Astrocyte (in vitro differentiated cells and primary cell): Measurements from ENCODE around the gene CDC34.

Experiments used
- EZH2 ChIP-seq: IDR thresholded peaks from 2 replicates; pipeline ENCODE4 v1.6.1; 2012; ENCODE audit warnings: mild to moderate bottlenecking, low read length, inconsistent platforms; ENCODE audit not compliant: insufficient read depth
- TF ChIP-seq, protein P1 (sequence below): IDR thresholded peaks from 2 replicates; pipeline ENCODE4 v1.5.1; 2011; ENCODE audit warnings: low read depth, mild to moderate bottlenecking, inconsistent platforms, low read length, moderate library complexity; ENCODE audit not compliant: insufficient read depth

DNA sequence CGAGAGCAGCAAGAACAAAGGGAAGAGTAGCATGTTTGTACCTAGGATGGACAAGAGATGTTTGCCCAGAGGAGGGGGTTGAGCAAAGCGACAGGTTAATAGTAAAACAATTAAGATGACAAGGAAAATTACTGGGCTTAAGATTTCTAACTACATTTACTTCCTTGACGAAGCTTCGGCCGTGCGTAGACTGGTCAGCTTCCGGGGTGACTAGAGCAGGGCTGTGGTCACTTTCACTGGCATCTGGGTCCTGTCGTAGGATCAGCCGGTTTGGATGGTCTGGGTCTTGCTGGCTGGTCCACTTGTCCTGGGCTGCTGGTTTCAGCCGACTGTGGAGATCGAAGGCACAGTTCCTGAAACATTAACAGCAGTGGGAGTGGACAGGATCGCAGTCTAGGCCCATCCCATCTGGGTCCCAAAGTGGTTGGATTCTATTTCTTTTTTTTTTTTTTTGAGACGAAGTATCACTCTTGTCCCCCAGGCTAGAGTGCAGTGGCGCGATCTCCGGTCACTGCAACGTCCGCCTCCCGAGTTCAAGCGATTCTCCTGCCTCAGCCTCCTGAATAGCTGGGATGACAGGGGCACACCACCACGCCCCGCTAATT is 35.8 kb downstream of the CDC34 start:
- TF ChIP-seq, protein P1, sequence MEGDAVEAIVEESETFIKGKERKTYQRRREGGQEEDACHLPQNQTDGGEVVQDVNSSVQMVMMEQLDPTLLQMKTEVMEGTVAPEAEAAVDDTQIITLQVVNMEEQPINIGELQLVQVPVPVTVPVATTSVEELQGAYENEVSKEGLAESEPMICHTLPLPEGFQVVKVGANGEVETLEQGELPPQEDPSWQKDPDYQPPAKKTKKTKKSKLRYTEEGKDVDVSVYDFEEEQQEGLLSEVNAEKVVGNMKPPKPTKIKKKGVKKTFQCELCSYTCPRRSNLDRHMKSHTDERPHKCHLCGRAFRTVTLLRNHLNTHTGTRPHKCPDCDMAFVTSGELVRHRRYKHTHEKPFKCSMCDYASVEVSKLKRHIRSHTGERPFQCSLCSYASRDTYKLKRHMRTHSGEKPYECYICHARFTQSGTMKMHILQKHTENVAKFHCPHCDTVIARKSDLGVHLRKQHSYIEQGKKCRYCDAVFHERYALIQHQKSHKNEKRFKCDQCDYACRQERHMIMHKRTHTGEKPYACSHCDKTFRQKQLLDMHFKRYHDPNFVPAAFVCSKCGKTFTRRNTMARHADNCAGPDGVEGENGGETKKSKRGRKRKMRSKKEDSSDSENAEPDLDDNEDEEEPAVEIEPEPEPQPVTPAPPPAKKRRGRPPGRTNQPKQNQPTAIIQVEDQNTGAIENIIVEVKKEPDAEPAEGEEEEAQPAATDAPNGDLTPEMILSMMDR = no peak
- TF ChIP-seq EZH2 = no peak
